HEK293 (cell line): Measurements from ENCODE around the gene METTL3.

Source experiments
- CTCF ChIP-seq: fragments of 450-650 bp; formaldehyde crosslinking; IDR thresholded peaks from 2 replicates; pipeline ENCODE4 v1.5.1; 2016; ENCODE audit warnings: missing biosample characterization, missing genetic modification characterization
- ELK4 ChIP-seq: IDR thresholded peaks from 2 replicates; pipeline ENCODE4 v1.6.1; 2011; ENCODE audit warnings: mild to moderate bottlenecking, low read depth, low read length, borderline replicate concordance
- HIC1 ChIP-seq: fragments of 450-650 bp; formaldehyde crosslinking; IDR thresholded peaks from 2 replicates; pipeline ENCODE4 v1.5.1; 2016; ENCODE audit warnings: missing biosample characterization, missing genetic modification characterization
- KLF10 ChIP-seq: fragments of 450-650 bp; IDR thresholded peaks from 2 replicates; pipeline ENCODE4 v1.5.1; 2018; ENCODE audit warnings: missing biosample characterization, mild to moderate bottlenecking, missing genetic modification characterization
- MEIS1 ChIP-seq: sonication (generic); formaldehyde crosslinking; IDR thresholded peaks from 2 replicates; pipeline ENCODE4 v1.8.1; 2022; ENCODE audit warnings: missing genetic modification reagents, mild to moderate bottlenecking, borderline replicate concordance
- PRDM1 ChIP-seq: fragments of 450-650 bp; formaldehyde crosslinking; IDR thresholded peaks from 2 replicates; pipeline ENCODE4; 2016; ENCODE audit warnings: missing biosample characterization, missing genetic modification characterization
- SCRT1 ChIP-seq: fragments of 450-650 bp; formaldehyde crosslinking; IDR thresholded peaks from 2 replicates; pipeline ENCODE4 v1.5.1; 2016; ENCODE audit warnings: missing biosample characterization, missing genetic modification characterization, borderline replicate concordance
- ZBTB49 ChIP-seq: fragments of 450-650 bp; formaldehyde crosslinking; IDR thresholded peaks from 2 replicates; pipeline ENCODE4 v1.5.1; 2016; ENCODE audit warnings: missing biosample characterization, missing genetic modification characterization, low read depth
- ZNF169 ChIP-seq: fragments of 450-650 bp; formaldehyde crosslinking; IDR thresholded peaks from 2 replicates; pipeline ENCODE4 v1.5.1; 2016; ENCODE audit warnings: missing biosample characterization, missing genetic modification characterization
- ZNF18 ChIP-seq: fragments of 450-650 bp; formaldehyde crosslinking; IDR thresholded peaks from 2 replicates; pipeline ENCODE4 v1.5.1; 2016; ENCODE audit warnings: missing biosample characterization, missing genetic modification characterization
- ZNF549 ChIP-seq: fragments of 450-650 bp; IDR thresholded peaks from 2 replicates; pipeline ENCODE4 v1.5.1; 2018; ENCODE audit warnings: missing biosample characterization, missing genetic modification characterization, mild to moderate bottlenecking, inconsistent platforms, moderate library complexity
- ZNF701 ChIP-seq: fragments of 450-650 bp; formaldehyde crosslinking; IDR thresholded peaks from 2 replicates; pipeline ENCODE4 v1.5.1; 2016; ENCODE audit warnings: missing biosample characterization, missing genetic modification characterization
- ZNF777 ChIP-seq: fragments of 450-650 bp; formaldehyde crosslinking; IDR thresholded peaks from 2 replicates; pipeline ENCODE4 v1.5.1; 2017; ENCODE audit warnings: missing biosample characterization, missing genetic modification characterization, borderline replicate concordance

GRCh38 chr14:21509432-21510143, 1.6 kb downstream of the METTL3 start:
- TF ChIP-seq HIC1 (no peak), ZNF777 (no peak), CTCF (tag by site-specific recombination) (no peak), ZBTB49 (tag by site-specific recombination) (no peak), ELK4 (no peak), KLF10 (tag by site-specific recombination) (no peak), SCRT1 (tag by site-specific recombination) (no peak), PRDM1 (tag by site-specific recombination) (no peak), ZNF18 (tag by site-specific recombination) (no peak), ZNF169 (tag by site-specific recombination) (no peak), ZNF549 (tag by site-specific recombination) (no peak), MEIS1 (no peak), ZNF701 (tag by site-specific recombination) (no peak)
